Skeletal muscle tissue (tissue), 4 donors: Measurements from ENCODE around the gene PTPN18. TPM values are rescaled to one million over a fixed set of nuclear protein-coding genes. Genes with fewer than 3 reads are reported as not detected.
"Not testable (repeated sequence)": the region's sequence is repeated elsewhere in the genome, so short reads cannot be mapped to it uniquely, and the experiment has no call there.

Experiments
- H3K27ac ChIP-seq: one replicate; pipeline ENCODE4 v1.7.0; 2013; ENCODE audit warnings: mild to moderate bottlenecking, low read depth, low read length, inconsistent platforms
- H3K27me3 ChIP-seq, 3 donors: one replicate each; pipeline ENCODE4 v1.7.0; 2013; ENCODE audit warnings: low read length in 3 of 3; ENCODE audit not compliant: control insufficient read depth in 3 of 3, insufficient read depth in 3 of 3
- H3K36me3 ChIP-seq, 3 donors: one replicate each; pipeline ENCODE4 v1.7.0; 2013; ENCODE audit warnings: low read length in 3 of 3; ENCODE audit not compliant: control insufficient read depth in 3 of 3, insufficient read depth in 3 of 3
- H3K4me1 ChIP-seq, 3 donors: one replicate each; pipeline ENCODE4 v1.7.0; 2013; ENCODE audit warnings: low read length in 3 of 3, mild to moderate bottlenecking in 3 of 3; ENCODE audit not compliant: control insufficient read depth in 3 of 3, insufficient read depth in 3 of 3
- H3K4me3 ChIP-seq, 3 donors: one replicate each; pipeline ENCODE4 v1.7.0; 2013; ENCODE audit warnings: low read length in 3 of 3
- H3K9ac ChIP-seq, 3 donors: one replicate each; pipeline ENCODE4 v1.7.0; 2013; ENCODE audit warnings: low read length in 3 of 3, mild to moderate bottlenecking in 3 of 3, moderate library complexity in 2 of 3, low read depth in 1 of 3
- H3K9me3 ChIP-seq, 3 donors: one replicate each; pipeline ENCODE4 v1.7.0; 2013; ENCODE audit warnings: low read length in 3 of 3; ENCODE audit not compliant: control insufficient read depth in 3 of 3
- total RNA-seq: library from RNA; depleted of rRNA; stranded (reverse); fragments of >200 nt; gene quantifications from one replicate; pipeline ENCODE4 v1.2.3, GENCODE V29; 2014
- donor health status: Osteomylitis.

PTPN18 gene
- total RNA-seq, 1 donor from 2014 or later = 5.2 TPM

- Histone ChIP-seq H3K4me1 (peaks cover 0 to 3% (median 2%) of the 10 kb centered on the region in 3 donors), H3K9me3 (no peaks in the 10 kb centered on the region), H3K4me3 (no peak overlapping the region), H3K27ac (no peak overlapping the region), H3K36me3 (no peaks in the 10 kb centered on the region), H3K27me3 (peaks cover 17 to 31% (median 19%) of the 10 kb centered on the region in 3 donors), H3K9ac (no peak overlapping the region)
Measured at GRCh38 chr2:130328710-130329109, 27.1 kb upstream of the PTPN18 start.

GRCh38 chr2:130332271-130333073 is 23.4 kb upstream of the PTPN18 start:
- H3K4me1 ChIP-seq = peaks cover 0 to 3% (median 2%) of the 10 kb centered on the region in 3 donors
- no peak overlapping the region for H3K9ac ChIP-seq
- H3K36me3 ChIP-seq = no peaks in the 10 kb centered on the region
- H3K4me3 ChIP-seq = no peak overlapping the region
- no peaks in the 10 kb centered on the region for H3K9me3 ChIP-seq
- peaks cover 12 to 24% (median 17%) of the 10 kb centered on the region in 3 donors for H3K27me3 ChIP-seq
- no peak overlapping the region for H3K27ac ChIP-seq

- peaks cover 12 to 16% (median 13%) of the 10 kb centered on the region in 3 donors for H3K27me3 ChIP-seq
- H3K4me1 ChIP-seq, H3K36me3 ChIP-seq, H3K9ac ChIP-seq, H3K9me3 ChIP-seq, H3K4me3 ChIP-seq, H3K27ac ChIP-seq: not testable (repeated sequence)
Measured at GRCh38 chr2:130333253-130333652, 22.6 kb upstream of the PTPN18 start.

- peaks cover 6 to 15% (median 10%) of the 10 kb centered on the region in 3 donors for H3K27me3 ChIP-seq
- no peak overlapping the region for H3K9ac ChIP-seq
- H3K4me1 ChIP-seq = peaks cover 3 to 5% (median 3%) of the 10 kb centered on the region in 3 donors
- H3K4me3 ChIP-seq = no peak overlapping the region
- no peak overlapping the region for H3K27ac ChIP-seq
- no peaks in the 10 kb centered on the region for H3K9me3 ChIP-seq
- peaks cover 7 to 11% (median 11%) of the 10 kb centered on the region in 3 donors for H3K36me3 ChIP-seq
Measured at GRCh38 chr2:130334026-130334425, 21.8 kb upstream of the PTPN18 start.

- no peak overlapping the region for H3K9ac ChIP-seq
- H3K27ac ChIP-seq = no peak overlapping the region
- H3K9me3 ChIP-seq = no peaks in the 10 kb centered on the region
- peaks cover 11 to 20% (median 16%) of the 10 kb centered on the region in 3 donors for H3K36me3 ChIP-seq
- peaks cover 3 to 9% (median 3%) of the 10 kb centered on the region in 3 donors for H3K4me1 ChIP-seq
- no peak overlapping the region for H3K4me3 ChIP-seq
- peaks cover 6 to 13% (median 10%) of the 10 kb centered on the region in 3 donors for H3K27me3 ChIP-seq
Measured at GRCh38 chr2:130335226-130335625, 20.6 kb upstream of the PTPN18 start.

GRCh38 chr2:130336150-130336876 is 19.5 kb upstream of the PTPN18 start:
- Histone ChIP-seq H3K9ac (no peak overlapping the region), H3K27ac (no peak overlapping the region), H3K9me3 (no peaks in the 10 kb centered on the region), H3K4me3 (no peak overlapping the region), H3K36me3 (peaks cover 13 to 21% (median 20%) of the 10 kb centered on the region in 3 donors), H3K27me3 (peaks cover 6 to 8% (median 7%) of the 10 kb centered on the region in 3 donors), H3K4me1 (peaks cover 5 to 17% (median 6%) of the 10 kb centered on the region in 3 donors)

GRCh38 chr2:130336877-130337734 is 18.8 kb upstream of the PTPN18 start:
- Histone ChIP-seq H3K27ac (no peak overlapping the region), H3K9ac (peak overlapping the region in 1 of 3 donors; percentile 33), H3K4me1 (peaks cover 7 to 20% (median 9%) of the 10 kb centered on the region in 3 donors), H3K36me3 (peaks cover 13 to 21% (median 20%) of the 10 kb centered on the region in 3 donors), H3K4me3 (peak overlapping the region in 2 of 3 donors; percentile 2 to 31), H3K9me3 (no peaks in the 10 kb centered on the region), H3K27me3 (peaks cover 3 to 6% (median 4%) of the 10 kb centered on the region in 3 donors)

- peak overlapping the region in 1 of 3 donors; percentile 33 for H3K9ac ChIP-seq
Measured at GRCh38 chr2:130337735-130338325, 18.0 kb upstream of the PTPN18 start.

GRCh38 chr2:130338793-130339345 is 17.0 kb upstream of the PTPN18 start:
- H3K27ac ChIP-seq = peak overlapping the region; percentile 32
- H3K4me1 ChIP-seq = peaks cover 12 to 29% (median 14%) of the 10 kb centered on the region in 3 donors
- no peaks in the 10 kb centered on the region for H3K9me3 ChIP-seq
- H3K27me3 ChIP-seq = no peaks in the 10 kb centered on the region
- H3K36me3 ChIP-seq = peaks cover 13 to 21% (median 20%) of the 10 kb centered on the region in 3 donors
- H3K9ac ChIP-seq = no peak overlapping the region
- H3K4me3 ChIP-seq = no peak overlapping the region

More at GRCh38 chr2:130337735-130338325, 18.0 kb upstream of the PTPN18 start:
- H3K36me3 ChIP-seq = peaks cover 13 to 21% (median 20%) of the 10 kb centered on the region in 3 donors
- H3K27me3 ChIP-seq = no peaks in the 10 kb centered on the region
- no peak overlapping the region for H3K27ac ChIP-seq
- H3K4me3 ChIP-seq = no peak overlapping the region
- H3K4me1 ChIP-seq = peaks cover 6 to 19% (median 7%) of the 10 kb centered on the region in 3 donors
- H3K9me3 ChIP-seq = no peaks in the 10 kb centered on the region
